Mesenchymal stem cell (in vitro differentiated cells and primary cell): ENCODE results near the gene ARL4A.

Source experiments
- DNase-seq: peaks from one replicate; pipeline ENCODE4 v3.0.0-alpha.2; 2013
- H2AFZ ChIP-seq: one replicate; pipeline ENCODE4 v1.6.1; 2013; ENCODE audit warnings: low read depth, mild to moderate bottlenecking, control low read depth, inconsistent platforms, low read length, moderate library complexity
- H2AK5ac ChIP-seq: 2 replicates; pipeline ENCODE4 v1.6.1; 2013; ENCODE audit warnings: low read length, moderate library complexity, mild to moderate bottlenecking, inconsistent platforms; ENCODE audit not compliant: severe bottlenecking
- H2BK120ac ChIP-seq: one replicate; pipeline ENCODE4 v1.6.1; 2013; ENCODE audit warnings: low read depth, mild to moderate bottlenecking, inconsistent platforms, low read length, moderate library complexity
- H2BK12ac ChIP-seq, 2 experiments: one replicate each; pipeline ENCODE4 v1.6.1; 2013; ENCODE audit warnings: inconsistent platforms in 2 of 2, low read length in 2 of 2, mild to moderate bottlenecking in 2 of 2, moderate library complexity in 2 of 2, control low read depth in 1 of 2
- H2BK15ac ChIP-seq: one replicate; pipeline ENCODE4 v1.6.1; 2013; ENCODE audit warnings: mild to moderate bottlenecking, low read depth, inconsistent platforms; ENCODE audit not compliant: poor library complexity, severe bottlenecking
- H2BK5ac ChIP-seq: 2 replicates; pipeline ENCODE4 v1.6.1; 2013; ENCODE audit warnings: low read depth, mild to moderate bottlenecking, low read length, control low read depth, inconsistent platforms; ENCODE audit not compliant: poor library complexity, severe bottlenecking
- H3K14ac ChIP-seq, 2 experiments: one replicate each; pipeline ENCODE4 v1.6.1; 2013; ENCODE audit warnings: inconsistent platforms in 2 of 2, low read length in 2 of 2, control low read depth in 1 of 2, mild to moderate bottlenecking in 1 of 2, moderate library complexity in 1 of 2
- H3K18ac ChIP-seq, 2 experiments: one replicate each; pipeline ENCODE4 v1.6.1; 2013; ENCODE audit warnings: inconsistent platforms in 2 of 2, low read length in 2 of 2, control low read depth in 1 of 2, low read depth in 1 of 2, mild to moderate bottlenecking in 1 of 2
- H3K23ac ChIP-seq, 2 experiments: one replicate each; pipeline ENCODE4 v1.6.1; 2013; ENCODE audit warnings: inconsistent platforms in 2 of 2, low read length in 2 of 2, mild to moderate bottlenecking in 2 of 2, moderate library complexity in 2 of 2, control low read depth in 1 of 2
- H3K27ac ChIP-seq: 2 replicates; pipeline ENCODE4 v1.5.1; 2013; ENCODE audit warnings: mild to moderate bottlenecking, moderate library complexity, low read length, control low read depth, inconsistent platforms; ENCODE audit not compliant: poor library complexity, severe bottlenecking
- H3K27me3 ChIP-seq, 2 experiments: 2 replicates each; pipeline versions ENCODE4 v1.6.1 to v1.7.0; 2013; ENCODE audit warnings: low read length in 2 of 2, mild to moderate bottlenecking in 2 of 2, moderate library complexity in 2 of 2, control low read depth in 1 of 2, inconsistent platforms in 1 of 2; ENCODE audit not compliant: control insufficient read depth in 1 of 2, insufficient read depth in 1 of 2
- H3K36me3 ChIP-seq, 2 experiments: 2 replicates each; pipeline versions ENCODE4 v1.6.1 to v1.7.0; 2013; ENCODE audit warnings: low read length in 2 of 2, control low read depth in 1 of 2, inconsistent platforms in 1 of 2, low read depth in 1 of 2, mild to moderate bottlenecking in 1 of 2; ENCODE audit not compliant: insufficient read depth in 2 of 2, control insufficient read depth in 1 of 2
- H3K4ac ChIP-seq, 2 experiments: one replicate each; pipeline ENCODE4 v1.6.1; 2013; ENCODE audit warnings: inconsistent platforms in 2 of 2, low read length in 2 of 2, mild to moderate bottlenecking in 2 of 2, moderate library complexity in 2 of 2, control low read depth in 1 of 2, low read depth in 1 of 2
- H3K4me1 ChIP-seq: 2 replicates; pipeline ENCODE4 v1.6.1; 2013; ENCODE audit warnings: low read depth, low read length, control low read depth; ENCODE audit not compliant: control insufficient read depth, insufficient read depth
- H3K4me2 ChIP-seq: 2 replicates; pipeline ENCODE4 v1.6.1; 2013; ENCODE audit warnings: low read length, mild to moderate bottlenecking, inconsistent platforms; ENCODE audit not compliant: poor library complexity, severe bottlenecking
- H3K4me3 ChIP-seq, 2 experiments: 2 replicates each; pipeline versions ENCODE4 v1.5.1 to v1.7.0; 2013; ENCODE audit warnings: low read length in 2 of 2, mild to moderate bottlenecking in 2 of 2, control low read depth in 1 of 2, low read depth in 1 of 2; ENCODE audit not compliant: insufficient read depth in 1 of 2
- H3K79me1 ChIP-seq: replicated peaks from 2 replicates; pipeline ENCODE4 v1.6.1; 2013; ENCODE audit warnings: mild to moderate bottlenecking, control low read depth, low read length, inconsistent platforms; ENCODE audit not compliant: poor library complexity, severe bottlenecking
- H3K9ac ChIP-seq: 2 replicates; pipeline ENCODE4 v1.7.0; 2013; ENCODE audit warnings: mild to moderate bottlenecking, low read length, moderate library complexity
- H3K9me3 ChIP-seq: 2 replicates; pipeline ENCODE4 v1.7.0; 2013; ENCODE audit warnings: mild to moderate bottlenecking, low read length; ENCODE audit not compliant: control insufficient read depth
- H4K8ac ChIP-seq: one replicate; pipeline ENCODE4 v1.6.1; 2013; ENCODE audit warnings: inconsistent platforms, mild to moderate bottlenecking, low read length, moderate library complexity
- H4K91ac ChIP-seq: one replicate; pipeline ENCODE4 v1.6.1; 2013; ENCODE audit warnings: mild to moderate bottlenecking, low read length, inconsistent platforms
- WGBS: methylation state at CpG from one replicate; pipeline ENCODE4 v1.1.7; 2013; ENCODE audit warnings: mixed read lengths; 5-methylcytosine and 5-hydroxymethylcytosine counted together

The ARL4A gene

DNA sequence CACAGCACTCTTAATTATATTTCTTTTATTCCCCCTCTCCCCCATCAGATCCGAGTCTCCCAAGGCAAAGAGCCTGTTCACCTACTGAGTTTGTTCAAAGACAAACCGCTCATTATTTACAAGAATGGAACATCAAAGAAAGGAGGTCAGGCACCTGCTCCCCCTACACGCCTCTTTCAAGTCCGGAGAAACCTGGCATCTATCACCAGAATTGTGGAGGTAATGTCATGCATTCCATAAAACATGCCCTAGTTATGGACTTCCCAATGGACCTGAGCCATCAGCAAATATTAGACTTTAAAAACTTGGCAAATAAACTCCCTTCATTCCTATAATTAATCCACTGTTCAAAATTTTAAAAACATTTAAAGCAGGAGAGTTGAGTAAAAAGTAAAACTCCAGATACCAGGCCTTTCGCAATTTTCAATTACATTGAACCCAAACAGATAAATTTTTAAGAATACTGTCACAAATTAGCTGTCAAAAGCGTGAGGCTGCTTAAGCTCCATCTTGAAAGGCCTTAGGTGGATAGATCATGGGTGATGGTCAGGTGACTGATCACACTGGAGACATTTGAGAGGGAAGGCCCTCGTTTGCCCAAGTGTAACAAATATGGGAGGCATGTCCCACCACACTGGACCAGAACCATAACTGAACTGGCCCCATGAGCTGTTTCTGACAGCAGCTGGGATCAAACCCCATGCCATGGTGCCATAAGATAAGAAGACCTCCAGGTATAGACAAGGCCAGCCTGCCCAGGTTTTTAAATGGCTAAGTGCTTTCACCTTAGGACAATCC, 46.9 kb upstream of the ARL4A start:
- H2AK5ac ChIP-seq, result no peak overlapping the region
- H3K79me1 ChIP-seq, result no peaks in the 10 kb centered on the region
- H2BK5ac ChIP-seq, result no peak overlapping the region
- H3K27ac ChIP-seq, result no peak overlapping the region
- no peak for DNase-seq
- H3K18ac ChIP-seq, result peak overlapping the region in 1 of 2 experiments; percentile 16
- no peak overlapping the region for H3K23ac ChIP-seq
- H3K4me1 ChIP-seq, result no peaks in the 10 kb centered on the region
- H3K4me3 ChIP-seq, result no peak overlapping the region
- H3K36me3 ChIP-seq, result no peaks in the 10 kb centered on the region
- H3K4me2 ChIP-seq, result no peak overlapping the region
- H3K9me3 ChIP-seq, result no peaks in the 10 kb centered on the region
- peak overlapping the region in 1 of 2 experiments; percentile 15 for H3K14ac ChIP-seq
- no peak overlapping the region for H2BK15ac ChIP-seq
- H3K4ac ChIP-seq, result no peak overlapping the region
- no peaks in the 10 kb centered on the region for H3K27me3 ChIP-seq
- H4K8ac ChIP-seq, result no peak overlapping the region
- no peak overlapping the region for H2BK120ac ChIP-seq
- WGBS, result 88% methylated on average over 7 of the region's 7 CpGs
- no peak overlapping the region for H4K91ac ChIP-seq
- no peak overlapping the region for H2AFZ ChIP-seq
- no peak overlapping the region for H3K9ac ChIP-seq
- H2BK12ac ChIP-seq, result peak overlapping the region in 1 of 2 experiments; percentile 42

DNA sequence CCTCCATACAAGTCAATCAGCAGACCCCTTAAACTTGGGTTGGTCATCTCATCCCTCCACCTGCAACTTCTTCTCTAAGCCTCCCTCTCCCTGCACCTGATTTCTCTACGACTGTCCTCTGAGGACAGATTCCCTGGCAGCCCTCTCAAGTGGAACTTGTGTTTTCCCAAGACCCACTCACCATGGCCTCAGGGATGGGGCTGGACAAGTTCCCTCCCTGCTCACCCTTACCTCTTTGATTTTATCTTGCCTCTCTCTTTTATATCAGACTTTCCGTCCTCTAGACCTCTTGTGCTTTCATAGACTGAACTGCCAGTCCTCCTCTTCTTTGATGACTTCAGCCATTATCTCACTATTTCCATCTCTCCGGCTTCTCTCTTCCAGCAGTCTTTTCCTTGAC, 46.2 kb upstream of the ARL4A start:
- Histone ChIP-seq H3K4me2 (no peak overlapping the region), H3K4me1 (no peaks in the 10 kb centered on the region), H3K36me3 (no peaks in the 10 kb centered on the region), H3K27me3 (no peaks in the 10 kb centered on the region), H4K8ac (no peak overlapping the region), H3K79me1 (no peaks in the 10 kb centered on the region), H2AK5ac (no peak overlapping the region), H2AFZ (no peak overlapping the region), H3K9me3 (no peaks in the 10 kb centered on the region), H4K91ac (no peak overlapping the region), H3K23ac (no peak overlapping the region), H2BK12ac (peak overlapping the region in 1 of 2 experiments; percentile 31), H3K4ac (no peak overlapping the region), H2BK5ac (no peak overlapping the region), H3K14ac (peak overlapping the region in 1 of 2 experiments; percentile 15), H3K9ac (no peak overlapping the region), H3K27ac (no peak overlapping the region), H3K4me3 (no peak overlapping the region), H2BK15ac (no peak overlapping the region), H2BK120ac (no peak overlapping the region), H3K18ac (peak overlapping the region in 1 of 2 experiments; percentile 16)
- DNase-seq, result no peak
- 97% methylated on average over 3 of the region's 3 CpGs for WGBS

DNA sequence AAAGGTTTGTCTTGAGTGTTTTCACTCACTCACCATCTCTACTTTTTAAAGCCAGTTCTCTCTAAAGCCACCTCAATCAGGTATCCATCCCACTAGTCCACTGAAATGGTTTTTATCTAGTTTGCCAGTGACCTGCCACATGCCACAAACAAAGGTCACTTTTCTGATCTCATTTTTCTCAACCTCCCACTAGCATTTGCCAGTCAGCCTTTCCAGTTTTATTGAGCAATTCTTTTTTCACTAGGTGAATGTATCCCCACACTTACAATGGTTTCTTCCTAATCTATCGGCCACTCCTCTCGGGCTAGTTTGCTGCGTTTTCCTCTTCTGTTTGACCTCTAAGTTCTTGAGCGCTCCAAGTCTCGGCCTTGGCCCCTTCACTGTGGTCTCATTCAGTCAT, 44.9 kb upstream of the ARL4A start:
- Histone ChIP-seq H4K91ac (no peak overlapping the region), H3K9ac (no peak overlapping the region), H3K4me2 (no peak overlapping the region), H3K79me1 (no peaks in the 10 kb centered on the region), H3K14ac (no peak overlapping the region), H3K27me3 (no peaks in the 10 kb centered on the region), H2BK15ac (no peak overlapping the region), H3K4me3 (no peak overlapping the region), H4K8ac (no peak overlapping the region), H3K27ac (no peak overlapping the region), H3K18ac (no peak overlapping the region), H3K23ac (no peak overlapping the region), H3K4ac (no peak overlapping the region), H3K9me3 (no peaks in the 10 kb centered on the region), H2BK5ac (no peak overlapping the region), H3K36me3 (no peaks in the 10 kb centered on the region), H2AK5ac (no peak overlapping the region), H2BK12ac (no peak overlapping the region), H2BK120ac (no peak overlapping the region), H2AFZ (no peak overlapping the region), H3K4me1 (no peaks in the 10 kb centered on the region)
- DNase-seq, result no peak
- WGBS, result 97% methylated on average over 5 of the region's 5 CpGs

DNA sequence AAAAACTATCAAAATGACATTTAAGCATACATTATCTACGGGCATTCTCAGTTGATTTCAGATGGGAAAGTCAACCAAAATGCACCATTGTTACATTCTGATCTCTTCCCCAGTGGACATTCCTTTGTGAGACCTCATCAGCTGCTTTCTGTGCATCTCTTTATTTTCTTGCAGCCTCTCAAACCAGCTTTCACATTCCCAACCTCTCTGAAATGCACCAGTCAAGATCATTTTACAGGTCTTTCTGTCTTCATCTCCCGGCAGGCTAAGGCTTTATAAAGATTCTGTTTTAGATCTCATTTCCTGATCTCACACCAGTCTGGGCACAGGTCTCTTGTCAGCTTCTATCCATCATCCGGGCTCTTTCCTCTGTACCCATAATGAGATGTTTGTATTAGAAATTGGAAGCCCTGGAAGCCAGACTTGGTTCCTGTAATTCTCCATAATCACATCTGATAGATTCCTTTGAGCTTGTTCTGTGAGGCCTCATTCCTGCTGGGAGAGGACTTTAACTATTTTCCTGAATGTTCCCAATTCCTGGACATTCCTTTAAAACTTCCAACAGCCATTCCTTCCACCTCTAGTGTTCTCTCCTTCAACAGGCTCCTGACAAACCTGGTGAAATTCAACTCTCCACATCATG, 44.3 kb upstream of the ARL4A start:
- no peak overlapping the region for H2BK12ac ChIP-seq
- no peak for DNase-seq
- no peaks in the 10 kb centered on the region for H3K27me3 ChIP-seq
- no peaks in the 10 kb centered on the region for H3K36me3 ChIP-seq
- no peak overlapping the region for H3K4me3 ChIP-seq
- H2AK5ac ChIP-seq, result no peak overlapping the region
- H4K91ac ChIP-seq, result no peak overlapping the region
- no peak overlapping the region for H3K14ac ChIP-seq
- H3K27ac ChIP-seq, result no peak overlapping the region
- H3K4me2 ChIP-seq, result no peak overlapping the region
- H3K4me1 ChIP-seq, result no peaks in the 10 kb centered on the region
- no peak overlapping the region for H2AFZ ChIP-seq
- H2BK5ac ChIP-seq, result no peak overlapping the region
- no peak overlapping the region for H3K9ac ChIP-seq
- H2BK120ac ChIP-seq, result no peak overlapping the region
- no peak overlapping the region for H3K18ac ChIP-seq
- no peaks in the 10 kb centered on the region for H3K79me1 ChIP-seq
- H3K23ac ChIP-seq, result no peak overlapping the region
- H3K9me3 ChIP-seq, result no peaks in the 10 kb centered on the region
- WGBS, result 88% methylated on average over 2 of the region's 3 CpGs
- H3K4ac ChIP-seq, result no peak overlapping the region
- H4K8ac ChIP-seq, result no peak overlapping the region
- H2BK15ac ChIP-seq, result no peak overlapping the region
